ENCODE measurements around the gene FRMD8.

DNA sequence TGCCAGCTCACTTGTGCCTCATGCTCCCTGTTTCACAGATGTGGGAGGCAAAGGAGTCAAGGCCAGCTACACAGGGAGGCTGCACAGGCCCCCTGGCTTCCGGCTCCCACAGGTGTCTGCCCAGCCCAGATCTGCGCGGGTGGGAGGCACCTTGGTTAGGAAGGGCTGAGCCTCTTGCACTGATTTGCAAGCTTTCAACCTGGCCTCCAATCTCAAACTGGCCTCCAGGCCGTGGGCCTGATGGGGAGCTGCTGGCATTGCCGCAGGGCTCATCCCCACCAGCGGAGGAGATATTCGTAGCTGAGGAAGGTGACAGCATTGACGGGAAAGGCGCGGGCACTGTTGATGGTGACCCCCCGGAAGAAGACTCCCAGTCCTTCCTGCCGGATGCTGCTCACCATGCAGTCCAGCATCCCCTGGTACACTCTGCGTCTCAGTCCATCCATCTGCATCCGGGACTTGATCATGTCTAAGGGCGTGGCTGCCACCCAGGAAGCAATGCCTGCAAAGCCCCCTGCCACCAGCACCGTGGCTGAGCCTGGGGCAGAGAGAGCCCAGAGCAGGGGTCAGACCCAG is 10.2 kb upstream of the FRMD8 start:
- TF ChIP-seq CTCF (IDR thresholded peaks at IDR 0.05) (no peak), POLR2A (IDR thresholded peaks at IDR 0.05) (no peak)
